Measurements from ENCODE around the gene SRRM5. TPM values are rescaled to one million over a fixed set of nuclear protein-coding genes. Genes with fewer than 3 reads are reported as not detected.

SRRM5 gene
- total and polyA plus RNA-seq, 2 of the 13 experiments (the other 11 are each of a cell fraction or from before 2014, with no cell fraction given): 0.11 to 0.16 TPM

GRCh38 chr19:43592800-43593350, 19.0 kb upstream of the SRRM5 start:
- Histone ChIP-seq H3K27ac (ENCODE audit: extremely low read length, insufficient read depth, low read length) (no peak overlapping the region), H3K4me2 (ENCODE audit: low read depth, low read length) (no peak overlapping the region), H3K9ac (ENCODE audit: insufficient read depth, low read depth, low read length) (no peak overlapping the region), H3K9me3 (ENCODE audit: low read length) (no peaks in the 10 kb centered on the region), H2AFZ (ENCODE audit: low read length) (no peak overlapping the region), H3K36me3 (replicated peaks in 1 of 2; ENCODE audit: control insufficient read depth in 1 of 2, insufficient read depth in 2 of 2, low read length in 2 of 2) (peaks cover 3% of the 10 kb centered on the region in 2 experiments; a peak in 4 of 5 replicates), H3K79me2 (ENCODE audit: insufficient read depth, low read length) (peaks cover 21% of the 10 kb centered on the region), H3K4me1 (ENCODE audit: insufficient read depth, low read length) (peaks cover 27% of the 10 kb centered on the region), H4K20me1 (ENCODE audit: insufficient read depth, low read length) (peaks cover 2% of the 10 kb centered on the region; the same call in 1 of the 2 replicates), H3K4me3 (replicated peaks in 1 of 3; ENCODE audit: insufficient read depth in 1 of 3, low read depth in 2 of 3, low read length in 3 of 3) (no peak overlapping the region), H3K27me3 (ENCODE audit: control insufficient read depth in 1 of 2, insufficient read depth in 2 of 2, low read length in 2 of 2) (no peaks in the 10 kb centered on the region; a peak in 1 of 5 replicates)
- DNase-seq (ENCODE audit: low spot score) (no peak), FAIRE-seq (no peak), ATAC-seq (no peak)
- in situ Hi-C loops (cut with HindIII; ENCODE audit: extremely low pct_ligation_motif_present, low pct_unique_long_range_greater_than_20kb): no loop called here
- intact Hi-C loops (cut with micrococcal nuclease; ENCODE audit: unreplicated experiment): loop anchor here (10.0 kb wide), 1 partner anchor 68 kb away; the partner anchor contains the start of gene ETHE1
- over 99% methylated on average over 27 of the region's 37 CpGs for WGBS (ENCODE audit: low lambda C conversion rate)
- TF ChIP-seq ZNF567 (CRISPR knock-in tag; IDR thresholded peaks at IDR 0.05; ENCODE audit: borderline replicate concordance): no peak
- TF ChIP-seq RBFOX2 (IDR thresholded peaks at IDR 0.05; ENCODE audit: low read depth, low read length): 0 out of 2 replicates have a peak, but pooled peaks have one; percentile 25
- ChIA-PET CTCF (ENCODE audit: low intra/inter-chr PET ratio, low total read pairs) (no interaction called here), POLR2A (no interaction called here)
- no TSS peak for BruUV-seq (replicated peaks)

- Histone ChIP-seq H3K27me3 (ENCODE audit: control insufficient read depth in 1 of 2, insufficient read depth in 2 of 2, low read length in 2 of 2) (no peaks in the 10 kb centered on the region; a peak in 1 of 5 replicates), H4K20me1 (ENCODE audit: insufficient read depth, low read length) (peaks cover 2% of the 10 kb centered on the region; the same call in 1 of the 2 replicates), H3K9ac (ENCODE audit: insufficient read depth, low read depth, low read length) (peak overlapping the region; percentile 91), H3K79me2 (ENCODE audit: insufficient read depth, low read length) (peaks cover 27% of the 10 kb centered on the region), H3K4me3 (replicated peaks in 1 of 3; ENCODE audit: insufficient read depth in 1 of 3, low read depth in 2 of 3, low read length in 3 of 3) (peak overlapping the region in 2 of 3 experiments; percentile 74 to 90; a peak in 3 of 6 replicates), H3K27ac (ENCODE audit: extremely low read length, insufficient read depth, low read length) (no peak overlapping the region), H3K4me2 (ENCODE audit: low read depth, low read length) (peak overlapping the region; percentile 88; the same call in 1 of the 2 replicates), H3K9me3 (ENCODE audit: low read length) (no peaks in the 10 kb centered on the region), H3K36me3 (replicated peaks in 1 of 2; ENCODE audit: control insufficient read depth in 1 of 2, insufficient read depth in 2 of 2, low read length in 2 of 2) (peaks cover 5 to 12% of the 10 kb centered on the region in 2 experiments; a peak in 4 of 5 replicates), H2AFZ (ENCODE audit: low read length) (no peak overlapping the region), H3K4me1 (ENCODE audit: insufficient read depth, low read length) (peaks cover 30% of the 10 kb centered on the region)
- BruUV-seq (replicated peaks): no TSS peak
- intact Hi-C loops (cut with micrococcal nuclease; ENCODE audit: unreplicated experiment): loop anchor here (10.0 kb wide), 1 partner anchor 69 kb away; the partner anchor contains the start of gene ETHE1
- FAIRE-seq (no peak), DNase-seq (ENCODE audit: low spot score) (no peak), ATAC-seq (no peak)
- 96% methylated on average over 10 of the region's 10 CpGs for WGBS (ENCODE audit: low lambda C conversion rate)
- in situ Hi-C loops (cut with HindIII; ENCODE audit: extremely low pct_ligation_motif_present, low pct_unique_long_range_greater_than_20kb): no loop called here
- CTCF ChIA-PET (ENCODE audit: low intra/inter-chr PET ratio, low total read pairs): interaction anchor here (1.6 to 2.4 kb wide), 2 partner anchors 39 to 58 kb away, joined by 12 to 13 read pairs; no protein-coding TSS in a partner anchor
- POLR2A ChIA-PET: interaction anchor here (0.8 to 2.4 kb wide), 5 partner anchors 10 to 74 kb away, joined by 3 to 20 read pairs (median 3); no protein-coding TSS in a partner anchor
- TF ChIP-seq TOPORS (CRISPR knock-in tag; IDR thresholded peaks at IDR 0.05) (no peak), ZNF512B (CRISPR knock-in tag; IDR thresholded peaks at IDR 0.05; ENCODE audit: borderline replicate concordance) (no peak), PRDM15 (CRISPR knock-in tag; IDR thresholded peaks at IDR 0.05) (no peak)
These were observed 17.7 kb upstream of the SRRM5 start for GRCh38 chr19:43594081-43594697.

Data from HepG2 (cell line).